ENCODE results near the gene SPDYE4.

Gene SPDYE4

GRCh38 chr17:8718001-8718563, 40.3 kb downstream of the SPDYE4 start:
- no CpG with 5 or more reads among the region's 37 CpGs for WGBS (ENCODE audit: extremely low coverage, insufficient coverage, low lambda C conversion rate)

GRCh38 chr17:8713878-8714277, 44.5 kb downstream of the SPDYE4 start:
- no peaks in the 10 kb centered on the region for H3K36me3 ChIP-seq (ENCODE audit: control insufficient read depth, insufficient read depth, low read length)
- no CpG with 5 or more reads among the region's 5 CpGs for WGBS (ENCODE audit: extremely low coverage, insufficient coverage, low lambda C conversion rate)
- no peak overlapping the region for H3K27ac ChIP-seq (ENCODE audit: low read depth, low read length)
- no peaks in the 10 kb centered on the region for H3K4me1 ChIP-seq (ENCODE audit: control insufficient read depth, low read depth, low read length)
- H3K79me2 ChIP-seq (ENCODE audit: control insufficient read depth, insufficient read depth, low read length), result no peaks in the 10 kb centered on the region
- no peak overlapping the region for H3K9ac ChIP-seq (ENCODE audit: low read length)
- no peak overlapping the region for H2BK15ac ChIP-seq (replicated peaks; ENCODE audit: low read depth)
- no peak overlapping the region for H3K4ac ChIP-seq (ENCODE audit: low read depth, low read length)
- H3K56ac ChIP-seq (ENCODE audit: low read length), result no peak overlapping the region
- H3K18ac ChIP-seq (ENCODE audit: low read length), result no peak overlapping the region
- no peak overlapping the region for H2BK120ac ChIP-seq (ENCODE audit: low read depth, low read length)
- no peak overlapping the region for H3K4me3 ChIP-seq (ENCODE audit: low read length)
- no peak overlapping the region for H3K4me2 ChIP-seq (ENCODE audit: low read length)
- no peaks in the 10 kb centered on the region for H3K79me1 ChIP-seq (ENCODE audit: low read length)
- no peaks in the 10 kb centered on the region for H3K27me3 ChIP-seq (ENCODE audit: insufficient read depth, low read length, poor library complexity)
- DNase-seq, result no peak
- H4K8ac ChIP-seq (ENCODE audit: low read depth, low read length), result no peak overlapping the region
- H2AK5ac ChIP-seq (ENCODE audit: low read length), result no peak overlapping the region
- H2BK5ac ChIP-seq (ENCODE audit: low read length), result no peak overlapping the region
- H4K5ac ChIP-seq (ENCODE audit: low read length), result no peak overlapping the region
- H3K23ac ChIP-seq (ENCODE audit: low read length), result no peak overlapping the region

More at GRCh38 chr17:8718001-8718563, 40.3 kb downstream of the SPDYE4 start:
- H3K9ac ChIP-seq (ENCODE audit: low read length), result no peak overlapping the region
- no peak overlapping the region for H4K5ac ChIP-seq (ENCODE audit: low read length)
- H3K27me3 ChIP-seq (ENCODE audit: insufficient read depth, low read length, poor library complexity), result no peaks in the 10 kb centered on the region
- H3K23ac ChIP-seq (ENCODE audit: low read length), result no peak overlapping the region
- no peak overlapping the region for H2BK120ac ChIP-seq (ENCODE audit: low read depth, low read length)
- no peak overlapping the region for H3K4me2 ChIP-seq (ENCODE audit: low read length)
- no peak overlapping the region for H3K18ac ChIP-seq (ENCODE audit: low read length)
- no peak overlapping the region for H3K27ac ChIP-seq (ENCODE audit: low read depth, low read length)
- H3K4ac ChIP-seq (ENCODE audit: low read depth, low read length), result no peak overlapping the region
- DNase-seq, result no peak
- H4K8ac ChIP-seq (ENCODE audit: low read depth, low read length), result no peak overlapping the region
- no peak overlapping the region for H3K4me3 ChIP-seq (ENCODE audit: low read length)
- H3K56ac ChIP-seq (ENCODE audit: low read length), result no peak overlapping the region
- H3K4me1 ChIP-seq (ENCODE audit: control insufficient read depth, low read depth, low read length), result no peaks in the 10 kb centered on the region
- no peak overlapping the region for H2AK5ac ChIP-seq (ENCODE audit: low read length)
- no peaks in the 10 kb centered on the region for H3K36me3 ChIP-seq (ENCODE audit: control insufficient read depth, insufficient read depth, low read length)
- no peak overlapping the region for H2BK15ac ChIP-seq (replicated peaks; ENCODE audit: low read depth)
- no peaks in the 10 kb centered on the region for H3K79me2 ChIP-seq (ENCODE audit: control insufficient read depth, insufficient read depth, low read length)
- no peaks in the 10 kb centered on the region for H3K79me1 ChIP-seq (ENCODE audit: low read length)
- H2BK5ac ChIP-seq (ENCODE audit: low read length), result no peak overlapping the region

GRCh38 chr17:8713315-8713714, 45.0 kb downstream of the SPDYE4 start:
- Histone ChIP-seq H3K9ac (ENCODE audit: low read length) (no peak overlapping the region), H3K23ac (ENCODE audit: low read length) (no peak overlapping the region), H3K36me3 (ENCODE audit: control insufficient read depth, insufficient read depth, low read length) (no peaks in the 10 kb centered on the region), H2BK120ac (ENCODE audit: low read depth, low read length) (no peak overlapping the region), H3K79me1 (ENCODE audit: low read length) (no peaks in the 10 kb centered on the region), H3K27me3 (ENCODE audit: insufficient read depth, low read length, poor library complexity) (no peaks in the 10 kb centered on the region), H2AK5ac (ENCODE audit: low read length) (no peak overlapping the region), H2BK5ac (ENCODE audit: low read length) (no peak overlapping the region), H4K5ac (ENCODE audit: low read length) (no peak overlapping the region), H3K79me2 (ENCODE audit: control insufficient read depth, insufficient read depth, low read length) (no peaks in the 10 kb centered on the region), H3K18ac (ENCODE audit: low read length) (no peak overlapping the region), H3K4me3 (ENCODE audit: low read length) (no peak overlapping the region), H3K56ac (ENCODE audit: low read length) (no peak overlapping the region), H4K8ac (ENCODE audit: low read depth, low read length) (no peak overlapping the region), H3K4ac (ENCODE audit: low read depth, low read length) (no peak overlapping the region), H3K4me1 (ENCODE audit: control insufficient read depth, low read depth, low read length) (no peaks in the 10 kb centered on the region), H3K4me2 (ENCODE audit: low read length) (no peak overlapping the region), H3K27ac (ENCODE audit: low read depth, low read length) (no peak overlapping the region), H2BK15ac (replicated peaks; ENCODE audit: low read depth) (no peak overlapping the region)
- WGBS (ENCODE audit: extremely low coverage, insufficient coverage, low lambda C conversion rate), result no CpG with 5 or more reads among the region's 3 CpGs
- no peak for DNase-seq

GRCh38 chr17:8712698-8713097, 45.6 kb downstream of the SPDYE4 start:
- Histone ChIP-seq H3K27ac (ENCODE audit: low read depth, low read length) (no peak overlapping the region), H2BK5ac (ENCODE audit: low read length) (no peak overlapping the region), H2BK15ac (replicated peaks; ENCODE audit: low read depth) (no peak overlapping the region), H3K4me1 (ENCODE audit: control insufficient read depth, low read depth, low read length) (no peaks in the 10 kb centered on the region), H3K79me2 (ENCODE audit: control insufficient read depth, insufficient read depth, low read length) (no peaks in the 10 kb centered on the region), H3K79me1 (ENCODE audit: low read length) (no peaks in the 10 kb centered on the region), H3K9ac (ENCODE audit: low read length) (no peak overlapping the region), H3K18ac (ENCODE audit: low read length) (no peak overlapping the region), H3K27me3 (ENCODE audit: insufficient read depth, low read length, poor library complexity) (no peaks in the 10 kb centered on the region), H4K5ac (ENCODE audit: low read length) (no peak overlapping the region), H3K4me3 (ENCODE audit: low read length) (no peak overlapping the region), H3K36me3 (ENCODE audit: control insufficient read depth, insufficient read depth, low read length) (no peaks in the 10 kb centered on the region), H2AK5ac (ENCODE audit: low read length) (no peak overlapping the region), H3K4me2 (ENCODE audit: low read length) (no peak overlapping the region), H3K4ac (ENCODE audit: low read depth, low read length) (no peak overlapping the region), H4K8ac (ENCODE audit: low read depth, low read length) (no peak overlapping the region), H3K23ac (ENCODE audit: low read length) (no peak overlapping the region), H3K56ac (ENCODE audit: low read length) (no peak overlapping the region), H2BK120ac (ENCODE audit: low read depth, low read length) (no peak overlapping the region)
- DNase-seq, result no peak

GRCh38 chr17:8711291-8711690, 47.1 kb downstream of the SPDYE4 start:
- H3K27me3 ChIP-seq (ENCODE audit: insufficient read depth, low read length, poor library complexity), result no peaks in the 10 kb centered on the region
- H3K4ac ChIP-seq (ENCODE audit: low read depth, low read length), result no peak overlapping the region
- H3K9ac ChIP-seq (ENCODE audit: low read length), result no peak overlapping the region
- no CpG with 5 or more reads among the region's 5 CpGs for WGBS (ENCODE audit: extremely low coverage, insufficient coverage, low lambda C conversion rate)
- no peak overlapping the region for H3K23ac ChIP-seq (ENCODE audit: low read length)
- no peak overlapping the region for H4K8ac ChIP-seq (ENCODE audit: low read depth, low read length)
- no peak overlapping the region for H3K4me3 ChIP-seq (ENCODE audit: low read length)
- no peak overlapping the region for H2BK15ac ChIP-seq (replicated peaks; ENCODE audit: low read depth)
- no peak overlapping the region for H3K18ac ChIP-seq (ENCODE audit: low read length)
- no peaks in the 10 kb centered on the region for H3K79me2 ChIP-seq (ENCODE audit: control insufficient read depth, insufficient read depth, low read length)
- H2AK5ac ChIP-seq (ENCODE audit: low read length), result no peak overlapping the region
- DNase-seq, result peak; percentile 51
- no peak overlapping the region for H2BK5ac ChIP-seq (ENCODE audit: low read length)
- no peaks in the 10 kb centered on the region for H3K36me3 ChIP-seq (ENCODE audit: control insufficient read depth, insufficient read depth, low read length)
- H3K4me1 ChIP-seq (ENCODE audit: control insufficient read depth, low read depth, low read length), result no peaks in the 10 kb centered on the region
- H3K4me2 ChIP-seq (ENCODE audit: low read length), result no peak overlapping the region
- H3K79me1 ChIP-seq (ENCODE audit: low read length), result no peaks in the 10 kb centered on the region
- no peak overlapping the region for H3K27ac ChIP-seq (ENCODE audit: low read depth, low read length)
- H3K56ac ChIP-seq (ENCODE audit: low read length), result no peak overlapping the region
- H2BK120ac ChIP-seq (ENCODE audit: low read depth, low read length), result no peak overlapping the region
- no peak overlapping the region for H4K5ac ChIP-seq (ENCODE audit: low read length)

- WGBS (ENCODE audit: extremely low coverage, insufficient coverage, low lambda C conversion rate), result no CpG with 5 or more reads among the region's 5 CpGs
- Histone ChIP-seq H3K27ac (ENCODE audit: low read depth, low read length) (no peak overlapping the region), H3K4ac (ENCODE audit: low read depth, low read length) (no peak overlapping the region), H3K9ac (ENCODE audit: low read length) (no peak overlapping the region), H3K79me1 (ENCODE audit: low read length) (no peaks in the 10 kb centered on the region), H3K4me1 (ENCODE audit: control insufficient read depth, low read depth, low read length) (no peaks in the 10 kb centered on the region), H3K27me3 (ENCODE audit: insufficient read depth, low read length, poor library complexity) (no peaks in the 10 kb centered on the region), H3K4me2 (ENCODE audit: low read length) (no peak overlapping the region), H3K36me3 (ENCODE audit: control insufficient read depth, insufficient read depth, low read length) (no peaks in the 10 kb centered on the region), H2BK15ac (replicated peaks; ENCODE audit: low read depth) (no peak overlapping the region), H4K8ac (ENCODE audit: low read depth, low read length) (no peak overlapping the region), H2BK120ac (ENCODE audit: low read depth, low read length) (no peak overlapping the region), H3K79me2 (ENCODE audit: control insufficient read depth, insufficient read depth, low read length) (no peaks in the 10 kb centered on the region), H3K56ac (ENCODE audit: low read length) (no peak overlapping the region), H3K4me3 (ENCODE audit: low read length) (no peak overlapping the region), H3K23ac (ENCODE audit: low read length) (no peak overlapping the region), H4K5ac (ENCODE audit: low read length) (no peak overlapping the region), H3K18ac (ENCODE audit: low read length) (no peak overlapping the region), H2AK5ac (ENCODE audit: low read length) (no peak overlapping the region), H2BK5ac (ENCODE audit: low read length) (no peak overlapping the region)
- DNase-seq, result no peak
These were observed 47.5 kb downstream of the SPDYE4 start for GRCh38 chr17:8710813-8711212.
